ENCODE measurements around the gene NKPD1. TPM values are rescaled to one million over a fixed set of nuclear protein-coding genes. Genes with fewer than 3 reads are reported as not detected.

Gene NKPD1
- total RNA-seq, 3 donors from 2014 or later (not counting 1 experiment from before 2014, with no cell fraction given), result 0.55 to 1.00 (median 0.66) TPM

DNA sequence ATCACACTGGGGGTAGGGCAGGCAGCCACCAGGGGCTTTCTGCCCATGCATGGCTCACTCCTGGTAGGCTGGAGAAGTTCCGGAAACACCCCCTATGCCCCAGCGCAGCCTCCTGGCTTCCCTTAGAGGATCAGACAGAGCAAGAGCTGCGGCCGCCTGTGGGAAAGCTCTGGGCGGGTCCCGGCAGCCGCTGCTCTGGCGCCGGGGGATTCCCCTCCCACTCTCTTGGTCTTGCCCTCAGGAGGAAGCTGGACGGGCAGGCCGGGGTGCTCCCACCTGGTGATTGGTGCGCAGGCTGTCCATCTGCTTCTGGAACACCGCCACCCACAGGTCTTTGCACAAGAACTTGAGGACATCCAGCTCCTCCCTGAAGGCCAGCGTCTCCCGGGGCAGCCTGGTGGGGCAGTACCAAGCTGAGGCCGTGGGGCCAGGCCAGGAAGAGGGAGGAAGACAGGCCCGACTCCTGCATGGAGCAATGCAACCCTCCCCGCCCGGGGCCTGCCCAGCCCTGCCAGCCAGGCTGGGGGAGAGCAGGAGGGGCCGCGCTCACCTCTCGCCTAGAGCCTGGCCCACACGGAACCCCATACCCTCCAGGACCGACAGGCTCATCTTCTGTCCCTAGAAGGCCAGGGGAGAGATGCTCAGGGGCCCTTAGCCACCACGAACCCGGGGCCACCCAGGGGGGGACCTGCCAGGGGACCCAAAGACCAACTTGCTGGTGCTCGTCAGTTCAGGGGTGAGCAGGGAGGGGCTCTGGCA, 4.0 kb upstream of the NKPD1 start:
- H3K4me3 Mint-ChIP-seq, result no peak overlapping the region
- H3K4me3 ChIP-seq (ENCODE audit: low read length), result no peak overlapping the region
- DNase-seq, result peak; percentile 34 to 80
- H3K9me3 Mint-ChIP-seq, result no peaks in the 10 kb centered on the region
- H3K36me3 ChIP-seq (ENCODE audit: control insufficient read depth, insufficient read depth, low read length), result no peaks in the 10 kb centered on the region
- WGBS (ENCODE audit: insufficient coverage), result 35% methylated on average over 27 of the region's 27 CpGs
- TF ChIP-seq, protein P1, sequence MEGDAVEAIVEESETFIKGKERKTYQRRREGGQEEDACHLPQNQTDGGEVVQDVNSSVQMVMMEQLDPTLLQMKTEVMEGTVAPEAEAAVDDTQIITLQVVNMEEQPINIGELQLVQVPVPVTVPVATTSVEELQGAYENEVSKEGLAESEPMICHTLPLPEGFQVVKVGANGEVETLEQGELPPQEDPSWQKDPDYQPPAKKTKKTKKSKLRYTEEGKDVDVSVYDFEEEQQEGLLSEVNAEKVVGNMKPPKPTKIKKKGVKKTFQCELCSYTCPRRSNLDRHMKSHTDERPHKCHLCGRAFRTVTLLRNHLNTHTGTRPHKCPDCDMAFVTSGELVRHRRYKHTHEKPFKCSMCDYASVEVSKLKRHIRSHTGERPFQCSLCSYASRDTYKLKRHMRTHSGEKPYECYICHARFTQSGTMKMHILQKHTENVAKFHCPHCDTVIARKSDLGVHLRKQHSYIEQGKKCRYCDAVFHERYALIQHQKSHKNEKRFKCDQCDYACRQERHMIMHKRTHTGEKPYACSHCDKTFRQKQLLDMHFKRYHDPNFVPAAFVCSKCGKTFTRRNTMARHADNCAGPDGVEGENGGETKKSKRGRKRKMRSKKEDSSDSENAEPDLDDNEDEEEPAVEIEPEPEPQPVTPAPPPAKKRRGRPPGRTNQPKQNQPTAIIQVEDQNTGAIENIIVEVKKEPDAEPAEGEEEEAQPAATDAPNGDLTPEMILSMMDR (IDR thresholded peaks at IDR 0.05), result no peak
- H3K9me3 ChIP-seq (ENCODE audit: control insufficient read depth, insufficient read depth, low read length), result no peaks in the 10 kb centered on the region
- intact Hi-C loops (cut with micrococcal nuclease), result no loop called here
- no peak overlapping the region for H3K27ac ChIP-seq (ENCODE audit: low read length)
- H3K27ac Mint-ChIP-seq, result peak overlapping the region; percentile 23 to 72
- H3K27me3 ChIP-seq (ENCODE audit: control insufficient read depth, insufficient read depth, low read length), result no peaks in the 10 kb centered on the region
- peaks cover 0 to 6% of the 10 kb centered on the region in 2 donors for H3K27me3 Mint-ChIP-seq (ENCODE audit: low read depth in 2 of 2)
- peak; percentile 72 to 89 (median 85) for ATAC-seq
- H3K36me3 Mint-ChIP-seq, result no peaks in the 10 kb centered on the region
- peaks cover 0 to 18% of the 10 kb centered on the region in 2 donors for H3K4me1 Mint-ChIP-seq
- H3K4me1 ChIP-seq (ENCODE audit: control insufficient read depth, insufficient read depth, low read length), result peaks cover 31% of the 10 kb centered on the region

- TF ChIP-seq, protein P1 (IDR thresholded peaks at IDR 0.05), result no peak
- peaks cover 0 to 8% of the 10 kb centered on the region in 2 donors for H3K27me3 Mint-ChIP-seq (ENCODE audit: low read depth in 2 of 2)
- Histone ChIP-seq H3K4me1 (ENCODE audit: control insufficient read depth, insufficient read depth, low read length) (peaks cover 23% of the 10 kb centered on the region), H3K4me3 (ENCODE audit: low read length) (no peak overlapping the region), H3K36me3 (ENCODE audit: control insufficient read depth, insufficient read depth, low read length) (no peaks in the 10 kb centered on the region), H3K27ac (ENCODE audit: low read length) (peak overlapping the region; percentile 5), H3K9me3 (ENCODE audit: control insufficient read depth, insufficient read depth, low read length) (no peaks in the 10 kb centered on the region), H3K27me3 (ENCODE audit: control insufficient read depth, insufficient read depth, low read length) (no peaks in the 10 kb centered on the region)
- WGBS (ENCODE audit: insufficient coverage), result 74% methylated on average over 14 of the region's 15 CpGs
- H3K9me3 Mint-ChIP-seq, result no peaks in the 10 kb centered on the region
- intact Hi-C loops (cut with micrococcal nuclease), result no loop called here
- no peak for DNase-seq
- peak in 1 of 3 donors; percentile 2 for ATAC-seq
- H3K36me3 Mint-ChIP-seq, result no peaks in the 10 kb centered on the region
- peak overlapping the region; percentile 57 to 72 for H3K27ac Mint-ChIP-seq
- peaks cover 0 to 16% of the 10 kb centered on the region in 2 donors for H3K4me1 Mint-ChIP-seq
- no peak overlapping the region for H3K4me3 Mint-ChIP-seq
Measured at GRCh38 chr19:45163751-45164460, 3.1 kb upstream of the NKPD1 start.

GRCh38 chr19:45163156-45163555, 2.4 kb upstream of the NKPD1 start:
- Mint-ChIP-seq H3K4me3 (no peak overlapping the region), H3K9me3 (no peaks in the 10 kb centered on the region), H3K36me3 (no peaks in the 10 kb centered on the region), H3K4me1 (peaks cover 0 to 13% of the 10 kb centered on the region in 2 donors), H3K27me3 (ENCODE audit: low read depth in 2 of 2) (peaks cover 0 to 15% of the 10 kb centered on the region in 2 donors), H3K27ac (no peak overlapping the region)
- ATAC-seq (no peak), DNase-seq (no peak)
- 90% methylated on average over 17 of the region's 17 CpGs for WGBS (ENCODE audit: insufficient coverage)
- Histone ChIP-seq H3K4me1 (ENCODE audit: control insufficient read depth, insufficient read depth, low read length) (peaks cover 16% of the 10 kb centered on the region), H3K27me3 (ENCODE audit: control insufficient read depth, insufficient read depth, low read length) (no peaks in the 10 kb centered on the region), H3K36me3 (ENCODE audit: control insufficient read depth, insufficient read depth, low read length) (no peaks in the 10 kb centered on the region), H3K27ac (ENCODE audit: low read length) (no peak overlapping the region), H3K9me3 (ENCODE audit: control insufficient read depth, insufficient read depth, low read length) (no peaks in the 10 kb centered on the region), H3K4me3 (ENCODE audit: low read length) (no peak overlapping the region)
- intact Hi-C loops (cut with micrococcal nuclease), result no loop called here
- TF ChIP-seq, protein P1 (IDR thresholded peaks at IDR 0.05), result no peak
